Esophagus (tissue), 2 donors: ENCODE measurements around the gene ANKLE1. TPM values are rescaled to one million over a fixed set of nuclear protein-coding genes. Genes with fewer than 3 reads are reported as not detected.

Source experiments
- H3K27ac ChIP-seq, 2 donors: one replicate each; pipeline ENCODE4 v1.5.1; 2013; ENCODE audit warnings: low read depth in 2 of 2, mild to moderate bottlenecking in 2 of 2, inconsistent platforms in 1 of 2, low read length in 1 of 2, moderate library complexity in 1 of 2
- H3K27me3 ChIP-seq, 2 donors: one replicate each; pipeline ENCODE4 v1.6.1; 2013; ENCODE audit warnings: low read length in 2 of 2, control low read depth in 1 of 2, mild to moderate bottlenecking in 1 of 2; ENCODE audit not compliant: insufficient read depth in 2 of 2, control insufficient read depth in 1 of 2
- H3K36me3 ChIP-seq, 2 donors: one replicate each; pipeline ENCODE4 v1.6.1; 2013; ENCODE audit warnings: low read length in 1 of 2; ENCODE audit not compliant: control insufficient read depth in 2 of 2, insufficient read depth in 2 of 2
- H3K4me1 ChIP-seq, 2 donors: one replicate each; pipeline ENCODE4 v1.6.1; 2013; ENCODE audit warnings: low read length in 1 of 2; ENCODE audit not compliant: control insufficient read depth in 2 of 2, insufficient read depth in 2 of 2
- H3K4me3 ChIP-seq, 2 donors: one replicate each; pipeline ENCODE4 v1.5.1; 2013; ENCODE audit warnings: low read length in 2 of 2, mild to moderate bottlenecking in 2 of 2, low read depth in 1 of 2, moderate library complexity in 1 of 2
- H3K9me3 ChIP-seq, 2 donors: one replicate each; pipeline ENCODE4 v1.6.1; 2013; ENCODE audit warnings: mild to moderate bottlenecking in 2 of 2, low read depth in 1 of 2, low read length in 1 of 2, moderate library complexity in 1 of 2; ENCODE audit not compliant: control insufficient read depth in 2 of 2, insufficient read depth in 1 of 2
- WGBS, 2 donors: extraction: QIAGEN DNeasy Blood & Tissue Kit; methylation state at CpG; one replicate each; pipeline ENCODE4 v1.1.7; 2013; 5-methylcytosine and 5-hydroxymethylcytosine counted together
- polyA plus RNA-seq, 2 donors: library from polyadenylated mRNA; stranded (reverse); fragments of 200-250 nt; gene quantifications; one replicate each; pipeline ENCODE4 v1.2.3, GENCODE V29; 2013
- donor health status: healthy with polysubstance abuse.
- donor health status: Bipolar disorder and iron deficiency.

The ANKLE1 gene
- polyA plus RNA-seq, 2 donors, result 0.22 to 0.45 TPM

GRCh38 chr19:17248011-17248776 is 33.5 kb upstream of the ANKLE1 start:
- Histone ChIP-seq H3K4me1 (peaks cover 5 to 23% of the 10 kb centered on the region in 2 donors), H3K36me3 (no peaks in the 10 kb centered on the region), H3K27me3 (no peaks in the 10 kb centered on the region), H3K4me3 (no peak overlapping the region), H3K27ac (peak overlapping the region; percentile 74 to 97), H3K9me3 (no peaks in the 10 kb centered on the region)
- 53 to 57% methylated on average over 21 of the region's 21 CpGs for WGBS, 2 donors

DNA sequence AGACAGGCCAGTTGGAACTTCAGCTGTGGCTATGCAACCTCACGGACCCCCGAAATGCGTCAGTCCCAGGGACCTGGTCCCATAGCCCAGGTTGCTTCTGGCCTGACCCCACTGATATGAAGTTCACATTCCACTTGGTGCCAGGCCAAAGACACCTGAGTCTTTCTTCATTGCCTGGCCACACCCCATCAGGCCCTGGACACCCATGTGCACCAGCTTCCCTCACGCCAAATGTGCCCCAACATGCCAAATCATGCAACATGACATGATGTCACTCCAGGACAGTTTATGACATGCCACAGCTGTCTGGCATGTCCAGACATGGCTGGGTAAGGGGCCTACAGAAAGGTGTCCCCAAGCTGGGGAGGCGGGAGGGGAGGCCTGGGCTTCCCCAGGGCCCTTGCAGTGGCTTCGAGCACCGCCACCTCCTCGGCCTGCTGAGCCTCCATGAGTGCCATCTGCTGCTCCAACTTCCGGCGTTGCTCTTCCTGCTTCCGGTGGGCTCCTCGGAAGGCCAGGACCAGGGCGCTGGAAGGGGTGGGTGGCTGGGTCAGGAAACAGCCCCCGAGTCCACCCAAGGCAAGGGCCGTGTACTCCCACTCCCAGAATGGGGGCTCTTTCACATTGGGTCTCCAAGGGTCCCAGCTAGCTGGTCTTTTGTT is 31.7 kb upstream of the ANKLE1 start:
- no peak overlapping the region for H3K4me3 ChIP-seq
- peaks cover 5 to 20% of the 10 kb centered on the region in 2 donors for H3K4me1 ChIP-seq
- H3K9me3 ChIP-seq, result no peaks in the 10 kb centered on the region
- H3K36me3 ChIP-seq, result no peaks in the 10 kb centered on the region
- 86% methylated on average over 15 of the region's 15 CpGs for WGBS, 2 donors
- H3K27ac ChIP-seq, result peak overlapping the region in 1 of 2 donors; percentile 38
- H3K27me3 ChIP-seq, result no peaks in the 10 kb centered on the region

- no peaks in the 10 kb centered on the region for H3K27me3 ChIP-seq
- H3K9me3 ChIP-seq, result peaks cover 0 to 3% of the 10 kb centered on the region in 2 donors
- H3K36me3 ChIP-seq, result no peaks in the 10 kb centered on the region
- WGBS, 2 donors, result 82% methylated on average over 10 of the region's 10 CpGs
- no peak overlapping the region for H3K4me3 ChIP-seq
- H3K4me1 ChIP-seq, result peaks cover 0 to 6% of the 10 kb centered on the region in 2 donors
- H3K27ac ChIP-seq, result no peak overlapping the region
Observed at GRCh38 chr19:17254636-17255035, 27.1 kb upstream of the ANKLE1 start.

DNA sequence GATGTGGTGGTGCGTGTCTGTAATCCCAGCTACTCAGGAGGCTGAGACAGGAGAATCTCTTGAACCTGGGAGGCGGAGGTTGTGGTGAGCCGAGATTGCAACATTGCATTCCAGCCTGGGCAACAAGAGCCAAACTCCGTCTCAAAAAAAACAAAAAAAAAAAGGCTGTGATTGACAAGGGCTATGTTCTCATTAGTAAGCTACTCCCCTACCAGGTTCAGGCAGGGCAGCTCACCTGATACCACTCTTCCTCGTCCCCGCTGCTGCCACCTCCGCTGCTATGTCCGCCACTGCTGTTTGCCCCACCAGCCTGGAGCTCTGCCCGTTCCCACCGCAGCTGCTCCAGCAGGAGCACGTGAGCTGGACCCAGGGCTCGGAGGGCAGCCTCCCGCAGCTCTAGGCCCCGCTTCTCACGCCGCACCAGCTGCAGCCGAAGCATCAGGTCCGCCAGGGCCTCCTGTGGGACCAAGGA is 26.5 kb upstream of the ANKLE1 start:
- Histone ChIP-seq H3K36me3 (no peaks in the 10 kb centered on the region), H3K9me3 (peaks cover 0 to 3% of the 10 kb centered on the region in 2 donors), H3K4me1 (peaks cover 0 to under 1% of the 10 kb centered on the region in 2 donors), H3K27ac (no peak overlapping the region), H3K27me3 (no peaks in the 10 kb centered on the region), H3K4me3 (no peak overlapping the region)
- 64% methylated on average over 18 of the region's 18 CpGs for WGBS, 2 donors

- Histone ChIP-seq H3K4me3 (no peak overlapping the region), H3K9me3 (peaks cover 0 to 3% of the 10 kb centered on the region in 2 donors), H3K36me3 (no peaks in the 10 kb centered on the region), H3K4me1 (peaks cover 0 to 2% of the 10 kb centered on the region in 2 donors), H3K27ac (no peak overlapping the region), H3K27me3 (no peaks in the 10 kb centered on the region)
- 83 to 86% methylated on average over 3 of the region's 3 CpGs for WGBS, 2 donors
Observed at GRCh38 chr19:17256130-17256529, 25.6 kb upstream of the ANKLE1 start.

DNA sequence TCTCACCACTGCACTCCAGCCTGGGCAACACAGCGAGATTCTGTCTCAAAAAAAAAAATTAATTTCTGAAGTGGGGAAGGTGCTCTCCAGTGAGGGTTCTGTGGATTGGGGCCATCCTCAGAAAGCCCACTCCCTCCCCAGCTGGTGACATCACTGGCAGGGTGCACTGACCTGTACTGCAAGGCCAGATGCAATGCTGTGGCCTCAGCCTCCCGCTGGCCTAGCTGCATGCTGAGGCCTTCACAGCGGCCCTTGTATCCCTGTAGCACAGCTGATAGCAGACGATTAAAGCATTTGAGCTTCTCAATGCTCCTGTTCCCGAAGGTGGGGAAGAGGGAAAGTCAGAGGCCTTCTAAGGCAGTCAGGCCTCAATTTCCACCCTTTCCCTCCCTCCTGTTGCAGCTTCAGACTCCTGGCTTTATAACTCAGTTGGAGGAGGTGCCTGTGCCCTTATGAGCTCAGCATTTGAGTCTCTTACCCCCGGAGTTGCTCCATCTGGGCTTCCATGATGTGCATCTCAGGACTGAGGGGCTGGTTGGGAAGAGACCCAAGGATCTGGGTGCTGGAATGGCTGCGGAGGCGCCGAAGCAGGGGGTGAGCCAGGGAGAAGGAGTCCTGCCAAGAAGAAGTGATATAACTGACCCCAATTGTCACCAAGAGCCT is 22.5 kb upstream of the ANKLE1 start:
- H3K27ac ChIP-seq, result no peak overlapping the region
- no peaks in the 10 kb centered on the region for H3K27me3 ChIP-seq
- no peaks in the 10 kb centered on the region for H3K36me3 ChIP-seq
- H3K4me1 ChIP-seq, result peaks cover 0 to 2% of the 10 kb centered on the region in 2 donors
- no peak overlapping the region for H3K4me3 ChIP-seq
- H3K9me3 ChIP-seq, result peaks cover 0 to 3% of the 10 kb centered on the region in 2 donors
- 87 to 93% methylated on average over 9 of the region's 9 CpGs for WGBS, 2 donors

DNA sequence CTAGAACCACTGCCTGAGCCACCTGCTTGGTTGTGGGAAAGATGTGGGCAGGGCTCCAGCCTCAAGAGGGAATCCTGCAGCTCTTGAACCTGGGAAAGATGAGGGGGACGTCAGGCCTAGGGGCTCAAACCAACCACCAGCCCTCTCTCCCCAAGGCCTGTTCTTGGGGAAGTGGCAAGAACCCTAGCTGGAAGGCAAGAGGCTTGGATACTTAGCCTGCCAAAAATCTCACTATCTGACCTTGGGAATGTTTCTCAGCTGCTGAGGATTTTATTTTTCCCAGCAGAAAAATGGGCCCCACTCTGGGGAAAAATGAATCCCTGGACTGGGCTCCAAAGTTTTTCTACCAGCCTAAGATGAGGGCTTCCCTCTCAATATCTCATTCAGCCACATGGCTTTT is 21.8 kb upstream of the ANKLE1 start:
- Histone ChIP-seq H3K4me3 (no peak overlapping the region), H3K27ac (no peak overlapping the region), H3K9me3 (peaks cover 0 to 3% of the 10 kb centered on the region in 2 donors), H3K4me1 (peaks cover 0 to 2% of the 10 kb centered on the region in 2 donors), H3K27me3 (no peaks in the 10 kb centered on the region), H3K36me3 (no peaks in the 10 kb centered on the region)
- 64 to 69% methylated on average over 1 of the region's 1 CpG for WGBS, 2 donors

- Histone ChIP-seq H3K27me3 (no peaks in the 10 kb centered on the region), H3K27ac (no peak overlapping the region), H3K36me3 (no peaks in the 10 kb centered on the region), H3K4me1 (peaks cover 0 to 2% of the 10 kb centered on the region in 2 donors), H3K4me3 (no peak overlapping the region), H3K9me3 (peaks cover 0 to 3% of the 10 kb centered on the region in 2 donors)
- 16 to 21% methylated on average over 15 of the region's 15 CpGs for WGBS, 2 donors
Observed at GRCh38 chr19:17260842-17261325, 20.8 kb upstream of the ANKLE1 start.

GRCh38 chr19:17262557-17262956 is 19.1 kb upstream of the ANKLE1 start:
- H3K4me3 ChIP-seq, result no peak overlapping the region
- 68 to 71% methylated on average over 16 of the region's 16 CpGs for WGBS, 2 donors

More at GRCh38 chr19:17262557-17262956, 19.1 kb upstream of the ANKLE1 start:
- Histone ChIP-seq H3K9me3 (peaks cover 0 to 3% of the 10 kb centered on the region in 2 donors), H3K27ac (no peak overlapping the region), H3K4me1 (peaks cover 0 to 2% of the 10 kb centered on the region in 2 donors), H3K27me3 (no peaks in the 10 kb centered on the region), H3K36me3 (no peaks in the 10 kb centered on the region)
